ENCODE measurements around the gene ERICH3.

ERICH3 gene

GRCh38 chr1:74690364-74690696, 16.7 kb upstream of the ERICH3 start:
- TF ChIP-seq, protein P1, sequence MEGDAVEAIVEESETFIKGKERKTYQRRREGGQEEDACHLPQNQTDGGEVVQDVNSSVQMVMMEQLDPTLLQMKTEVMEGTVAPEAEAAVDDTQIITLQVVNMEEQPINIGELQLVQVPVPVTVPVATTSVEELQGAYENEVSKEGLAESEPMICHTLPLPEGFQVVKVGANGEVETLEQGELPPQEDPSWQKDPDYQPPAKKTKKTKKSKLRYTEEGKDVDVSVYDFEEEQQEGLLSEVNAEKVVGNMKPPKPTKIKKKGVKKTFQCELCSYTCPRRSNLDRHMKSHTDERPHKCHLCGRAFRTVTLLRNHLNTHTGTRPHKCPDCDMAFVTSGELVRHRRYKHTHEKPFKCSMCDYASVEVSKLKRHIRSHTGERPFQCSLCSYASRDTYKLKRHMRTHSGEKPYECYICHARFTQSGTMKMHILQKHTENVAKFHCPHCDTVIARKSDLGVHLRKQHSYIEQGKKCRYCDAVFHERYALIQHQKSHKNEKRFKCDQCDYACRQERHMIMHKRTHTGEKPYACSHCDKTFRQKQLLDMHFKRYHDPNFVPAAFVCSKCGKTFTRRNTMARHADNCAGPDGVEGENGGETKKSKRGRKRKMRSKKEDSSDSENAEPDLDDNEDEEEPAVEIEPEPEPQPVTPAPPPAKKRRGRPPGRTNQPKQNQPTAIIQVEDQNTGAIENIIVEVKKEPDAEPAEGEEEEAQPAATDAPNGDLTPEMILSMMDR (conservative IDR thresholded peaks at IDR 0.05; ENCODE audit: low read depth, low read length), result no peak
- H3K4me3 ChIP-seq (ENCODE audit: low read depth, low read length), result no peak overlapping the region
- DNase-seq (ENCODE audit: low read depth), result no peak

- no peak overlapping the region for H3K4me3 ChIP-seq (ENCODE audit: low read depth, low read length)
- peak; percentile 76 for DNase-seq (ENCODE audit: low read depth)
- TF ChIP-seq, protein P1 (conservative IDR thresholded peaks at IDR 0.05; ENCODE audit: low read depth, low read length), result peak; percentile 77
Measured at GRCh38 chr1:74689621-74690363, 16.2 kb upstream of the ERICH3 start.

DNA sequence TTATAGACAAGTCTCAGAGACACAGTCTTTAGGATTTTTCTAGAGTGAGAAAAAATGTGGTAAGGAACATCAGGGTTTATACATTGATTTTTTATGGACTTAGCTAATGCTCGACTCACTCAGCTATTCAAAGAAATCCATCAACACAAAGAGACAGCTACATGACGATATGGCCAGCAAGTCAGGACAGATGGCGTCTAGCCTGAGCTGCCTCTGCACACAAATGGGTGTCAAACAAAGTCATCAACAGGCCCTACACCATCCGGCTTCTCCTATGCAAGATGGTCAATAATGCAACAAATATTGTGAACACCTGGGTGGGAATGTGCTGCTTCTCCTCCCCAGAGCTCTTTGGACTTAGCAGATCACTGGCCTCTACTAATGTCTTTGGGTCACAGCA, 13.3 kb upstream of the ERICH3 start:
- DNase-seq (ENCODE audit: low read depth), result no peak
- TF ChIP-seq, protein P1 (conservative IDR thresholded peaks at IDR 0.05; ENCODE audit: low read depth, low read length), result no peak
- no peak overlapping the region for H3K4me3 ChIP-seq (ENCODE audit: low read depth, low read length)

GRCh38 chr1:74684301-74684700, 10.7 kb upstream of the ERICH3 start:
- TF ChIP-seq, protein P1 (conservative IDR thresholded peaks at IDR 0.05; ENCODE audit: low read depth, low read length), result no peak
- no peak for DNase-seq (ENCODE audit: low read depth)

GRCh38 chr1:74683656-74684055, 10.1 kb upstream of the ERICH3 start:
- no peak for DNase-seq (ENCODE audit: low read depth)
- no peak overlapping the region for H3K4me3 ChIP-seq (ENCODE audit: low read depth, low read length)
- TF ChIP-seq, protein P1 (conservative IDR thresholded peaks at IDR 0.05; ENCODE audit: low read depth, low read length), result no peak

More at GRCh38 chr1:74684301-74684700, 10.7 kb upstream of the ERICH3 start:
- H3K4me3 ChIP-seq (ENCODE audit: low read depth, low read length), result no peak overlapping the region

DNA sequence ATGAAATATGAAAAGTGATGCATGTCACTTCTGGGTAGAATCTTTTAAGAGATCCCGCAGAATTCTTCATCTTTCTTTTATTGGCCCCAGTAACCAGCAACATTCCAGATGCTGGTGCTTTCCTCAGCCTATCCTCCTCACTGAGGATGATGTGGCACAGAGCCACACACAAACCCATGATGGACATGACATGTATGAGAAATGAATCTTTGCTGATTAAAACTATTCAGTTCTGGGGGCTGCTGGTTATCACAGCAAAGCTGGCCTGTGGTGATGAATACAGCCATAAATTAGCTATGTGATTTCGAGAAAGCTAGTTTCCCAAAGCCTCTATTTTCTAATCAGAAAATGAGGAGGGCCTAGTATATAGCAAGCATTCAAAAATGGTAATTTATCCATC, 8.3 kb upstream of the ERICH3 start:
- TF ChIP-seq, protein P1 (conservative IDR thresholded peaks at IDR 0.05; ENCODE audit: low read depth, low read length), result no peak
- H3K4me3 ChIP-seq (ENCODE audit: low read depth, low read length), result no peak overlapping the region
- DNase-seq (ENCODE audit: low read depth), result no peak

GRCh38 chr1:74681449-74681848, 7.9 kb upstream of the ERICH3 start:
- DNase-seq (ENCODE audit: low read depth), result no peak
- TF ChIP-seq, protein P1 (conservative IDR thresholded peaks at IDR 0.05; ENCODE audit: low read depth, low read length), result no peak
- no peak overlapping the region for H3K4me3 ChIP-seq (ENCODE audit: low read depth, low read length)

Measured in choroid plexus epithelial cell (primary cell).